HG03097 (cell line): Measurements from ENCODE around the gene LHFPL4.
"Not testable (repeated sequence)": the region's sequence is repeated elsewhere in the genome, so short reads cannot be mapped to it uniquely, and the experiment has no call there.

ENCODE experiments used
- ATAC-seq: cut with Tn5 transposase; IDR thresholded peaks from one replicate; pipeline ENCODE4 v1.9.1; 2021; ENCODE audit not compliant: unreplicated experiment, low FRiP score

Gene LHFPL4

DNA sequence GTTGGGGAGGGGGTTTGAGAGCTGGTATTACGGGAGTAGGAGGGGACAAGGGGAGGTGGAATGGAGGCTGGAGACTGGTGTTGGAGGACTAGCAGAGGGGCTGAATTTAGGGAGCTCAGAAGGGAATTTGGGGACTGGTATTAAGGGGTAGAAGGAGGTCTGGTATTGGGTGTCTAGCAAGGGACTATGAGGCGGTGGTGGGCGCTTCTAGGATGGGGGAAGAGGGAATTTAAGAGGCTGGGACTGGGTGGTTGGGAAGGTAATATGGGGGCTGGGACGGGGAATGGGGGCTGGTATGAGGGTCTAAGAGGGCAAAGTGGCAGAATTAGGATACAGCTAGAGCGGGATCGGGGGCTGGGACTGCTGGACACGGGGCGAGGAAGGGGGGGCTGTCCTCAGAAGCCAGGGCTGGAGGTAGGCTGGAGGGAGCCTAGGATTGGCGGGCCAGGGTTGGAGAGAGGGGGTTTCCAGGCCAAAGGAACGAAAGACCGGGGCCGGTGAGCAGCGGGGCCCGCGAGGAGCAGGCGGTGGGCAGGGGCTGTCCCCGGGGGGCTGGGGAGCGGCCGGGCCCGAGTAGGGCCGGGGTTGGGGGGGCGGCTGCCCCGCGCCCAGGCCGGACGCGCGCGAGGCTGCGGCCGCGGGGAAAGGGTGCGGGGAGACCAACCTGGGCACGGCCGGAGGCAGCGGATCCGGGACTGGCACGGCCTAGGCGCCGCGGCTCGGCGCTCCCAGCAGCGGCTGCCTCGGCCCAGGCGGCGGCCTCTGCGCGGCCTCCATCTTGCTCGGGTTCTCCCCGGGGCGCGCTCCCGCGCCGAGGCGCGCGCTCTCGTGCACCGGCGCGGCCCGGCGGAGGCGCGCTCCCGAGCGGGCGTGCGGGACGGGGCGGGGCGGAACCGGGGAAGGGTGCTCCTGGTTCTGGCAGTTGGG, at the start of gene LHFPL4:
LHFPL4 (minus strand) TSS at position 802 of the 927 bp plus-strand sequence. CDS start 1,143 bp downstream, outside the sequence.
- ATAC-seq = no peak

DNA sequence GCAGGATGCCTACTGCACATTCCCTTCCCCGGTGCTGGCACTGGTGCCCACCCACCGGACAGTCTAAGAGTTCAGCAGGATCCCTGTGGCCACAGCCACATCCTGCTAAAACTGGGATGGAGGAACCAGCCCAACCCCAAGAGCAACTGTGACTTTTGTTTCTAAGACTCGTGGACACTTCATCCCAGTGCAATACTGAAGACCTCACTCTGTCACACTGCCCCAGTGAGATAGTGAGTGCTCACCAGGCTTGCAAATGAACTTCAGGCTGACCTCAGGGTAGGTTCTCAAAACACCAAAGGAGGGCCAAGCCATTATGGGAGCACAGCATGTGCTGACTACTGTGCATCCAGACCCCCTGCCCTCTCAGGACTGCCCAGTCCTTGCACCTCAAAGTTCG, 49.0 kb upstream of the LHFPL4 start:
- no peak for ATAC-seq

DNA sequence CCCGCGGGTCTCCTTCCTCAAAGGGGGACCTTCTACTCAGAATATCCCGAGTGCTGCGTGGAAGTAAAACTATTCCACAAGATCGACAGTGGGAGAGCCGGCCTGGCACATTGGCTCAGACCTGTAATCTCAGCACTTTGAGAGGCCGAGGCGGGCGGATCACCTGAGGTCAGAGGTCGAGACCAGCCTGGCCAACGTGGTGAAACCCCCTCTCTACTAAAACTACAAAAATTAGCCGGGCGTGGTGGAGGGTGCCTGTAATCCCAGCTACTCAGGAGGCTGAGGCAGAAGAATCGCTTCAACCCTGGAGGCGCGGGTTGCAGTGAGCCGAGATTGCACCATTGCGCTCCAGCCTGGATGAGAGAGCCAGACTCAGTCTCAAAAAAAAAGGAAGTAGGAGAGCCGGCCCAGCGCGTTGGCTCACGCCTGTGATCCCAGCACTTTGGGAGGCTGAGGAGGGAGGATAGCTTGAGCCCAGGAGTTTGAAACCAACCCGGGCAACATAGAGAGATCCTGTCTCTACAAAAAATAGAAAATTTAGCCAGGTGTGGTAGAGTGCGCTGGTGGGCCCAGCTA, 47.5 kb upstream of the LHFPL4 start:
- ATAC-seq = not testable (repeated sequence)

DNA sequence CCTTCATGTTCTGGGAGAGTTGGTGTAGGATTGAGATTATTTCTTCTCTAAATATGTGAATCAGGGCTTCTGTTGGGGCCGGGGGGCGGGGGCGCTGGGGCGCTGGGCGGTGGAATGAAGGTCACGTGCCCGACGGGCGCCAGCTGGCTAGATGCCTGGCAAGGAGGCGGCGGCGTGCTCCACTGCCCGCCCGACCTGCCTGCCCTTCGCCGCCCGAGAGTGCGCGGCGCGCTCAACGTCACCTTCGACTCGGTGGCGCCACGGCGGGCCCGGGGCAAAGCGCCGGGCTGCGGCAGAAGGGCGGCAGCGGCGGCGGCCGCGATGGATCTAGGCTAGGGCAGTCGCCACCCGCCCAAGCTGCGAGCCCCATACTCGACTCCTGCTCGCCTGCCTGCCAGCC, 47.0 kb upstream of the LHFPL4 start:
- ATAC-seq = no peak

DNA sequence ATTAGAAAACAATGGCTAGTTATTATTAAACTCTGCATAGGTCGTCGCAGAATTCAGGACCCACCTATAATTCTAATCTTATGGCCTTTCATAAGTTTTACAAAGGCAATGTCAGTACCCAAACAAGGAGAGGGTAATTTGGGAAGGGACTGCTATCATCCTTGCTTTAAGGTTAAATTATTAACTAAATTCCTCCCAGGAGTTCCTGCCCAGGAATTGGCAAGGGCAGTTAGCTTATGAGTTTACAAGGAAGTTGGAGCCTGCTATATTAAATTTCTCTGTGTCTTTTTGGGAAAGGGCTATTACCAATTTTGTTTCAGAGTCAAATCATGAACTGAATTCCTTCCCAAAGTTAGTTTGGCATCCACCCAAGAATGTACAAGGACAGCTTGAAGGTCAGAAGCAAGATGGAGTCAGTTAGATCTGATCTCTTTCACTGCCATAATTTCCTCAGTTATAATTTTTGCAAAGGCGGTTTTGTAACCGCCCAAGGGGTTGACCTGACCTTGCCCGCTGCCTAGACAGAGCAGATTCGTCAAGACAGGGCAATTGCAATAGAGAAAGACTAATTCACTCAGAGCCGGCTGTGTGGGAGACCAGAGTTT, 45.3 kb upstream of the LHFPL4 start:
- ATAC-seq = no peak

DNA sequence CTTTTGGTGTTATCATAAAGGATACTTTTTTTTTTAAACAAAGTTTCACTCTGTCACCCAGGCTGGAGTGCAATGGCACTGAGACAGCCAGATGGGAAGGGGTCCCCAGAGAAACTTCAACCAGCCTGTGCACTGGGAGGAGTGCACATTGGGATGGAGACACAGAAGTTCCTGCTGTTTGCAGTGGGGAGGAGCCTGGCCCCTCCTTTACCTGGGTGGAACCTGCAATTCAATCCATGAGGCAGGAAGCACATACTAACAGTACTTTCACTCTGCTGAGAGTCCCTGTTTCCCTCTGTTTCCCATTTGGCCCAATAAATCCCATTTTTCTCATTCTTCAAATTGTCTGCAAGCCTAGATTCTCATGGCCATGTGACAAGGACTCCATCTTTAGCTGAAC, 42.3 kb upstream of the LHFPL4 start:
- no peak for ATAC-seq

DNA sequence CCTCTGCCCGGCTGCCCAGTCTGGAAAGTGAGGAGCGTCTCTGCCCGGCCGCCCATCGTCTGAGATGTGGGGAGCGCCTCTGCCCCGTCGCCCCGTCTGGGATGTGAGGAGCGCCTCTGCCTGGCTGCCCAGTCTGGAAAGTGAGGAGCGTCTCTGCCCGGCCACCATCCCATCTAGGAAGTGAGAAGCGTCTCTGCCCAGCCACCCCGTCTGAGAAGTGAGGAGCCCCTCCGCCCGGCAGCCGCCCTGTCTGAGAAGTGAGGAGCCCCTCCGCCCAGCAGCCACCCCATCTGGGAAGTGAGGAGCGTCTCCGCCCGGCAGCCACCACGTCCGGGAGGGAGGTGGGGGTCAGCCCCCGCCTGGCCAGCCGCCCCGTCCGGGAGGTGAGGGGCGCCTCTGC, 38.2 kb upstream of the LHFPL4 start:
- not testable (repeated sequence) for ATAC-seq

DNA sequence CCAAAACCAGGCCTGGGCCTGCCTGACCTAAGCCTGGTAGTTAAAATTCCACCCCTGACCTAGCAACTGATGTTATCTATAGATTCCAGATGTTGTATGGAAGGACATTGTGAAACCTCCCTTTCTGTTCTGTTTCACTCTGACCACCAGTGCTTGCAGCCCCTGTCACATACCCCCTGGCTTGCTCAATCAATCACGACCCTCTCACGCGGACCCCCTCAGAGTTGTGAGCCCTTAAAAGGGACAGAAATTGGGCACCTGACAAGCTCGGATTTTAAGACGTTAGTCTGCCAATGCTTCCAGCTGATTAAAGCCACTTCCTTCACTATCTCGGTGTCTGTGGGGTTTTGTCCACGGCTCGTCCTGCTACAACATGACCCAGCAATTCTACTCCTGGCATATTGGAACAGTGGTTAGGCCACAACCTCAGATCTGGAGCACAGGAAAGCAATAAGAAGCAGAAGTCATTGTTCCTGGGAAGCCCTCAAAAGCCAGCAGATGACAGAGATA, 36.7 kb upstream of the LHFPL4 start:
- no peak for ATAC-seq

DNA sequence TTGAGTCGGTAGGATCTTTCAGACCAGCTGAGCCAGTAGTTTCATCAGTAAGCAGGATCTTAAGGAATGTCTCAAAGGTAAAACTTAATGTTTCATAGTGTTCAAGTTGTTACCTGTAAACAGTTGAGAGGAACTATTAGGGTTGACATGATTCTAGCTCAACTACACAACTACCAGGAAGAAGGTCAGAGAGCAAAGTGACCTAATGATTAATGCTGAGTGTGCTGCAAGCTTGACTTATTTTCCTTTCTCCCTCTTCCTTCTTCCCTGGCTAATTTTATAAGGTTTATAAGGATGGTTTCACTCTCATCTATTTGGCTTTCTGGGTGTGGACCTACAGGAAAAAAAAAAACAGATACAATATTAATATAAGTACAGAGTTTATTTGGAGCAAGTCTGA, 30.2 kb upstream of the LHFPL4 start:
- no peak for ATAC-seq

DNA sequence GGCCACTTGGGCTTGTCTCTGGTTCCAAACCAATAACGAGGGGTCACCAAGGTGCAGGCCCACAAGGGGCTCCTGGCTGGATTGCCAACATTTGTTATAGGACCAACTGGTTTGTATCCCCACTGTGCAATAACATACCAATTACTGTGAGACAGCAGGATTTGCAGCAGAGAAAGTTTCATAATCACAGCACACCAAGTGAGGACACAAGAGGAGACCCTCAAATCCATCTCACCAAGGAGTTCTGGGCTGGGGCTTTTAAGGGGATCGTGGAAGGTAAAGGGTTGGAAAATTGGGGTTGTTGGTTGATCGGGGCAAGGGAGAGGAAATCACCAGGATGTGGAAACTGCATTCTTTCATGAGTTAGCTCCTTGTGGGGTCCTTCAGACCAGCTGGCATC, 29.7 kb upstream of the LHFPL4 start:
- no peak for ATAC-seq

DNA sequence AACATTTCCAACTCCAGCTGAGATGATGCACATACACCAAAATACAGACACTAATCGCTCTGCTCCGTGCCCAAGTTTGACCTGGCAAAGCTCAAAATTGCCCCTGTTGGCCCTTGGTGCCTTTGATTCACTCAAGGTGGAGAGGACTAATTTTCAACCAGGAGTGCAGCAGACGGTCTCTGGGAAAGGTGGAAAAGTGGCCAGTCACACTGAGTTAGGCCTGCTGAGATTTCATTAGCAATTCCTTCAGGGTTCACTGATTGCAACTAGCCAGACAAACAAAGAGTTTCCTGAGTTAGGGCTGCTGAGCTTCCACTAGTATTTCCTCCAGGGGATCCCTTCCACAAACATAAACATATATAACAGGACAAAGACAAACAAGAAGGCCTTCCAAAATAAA, 28.7 kb upstream of the LHFPL4 start:
- no peak for ATAC-seq

DNA sequence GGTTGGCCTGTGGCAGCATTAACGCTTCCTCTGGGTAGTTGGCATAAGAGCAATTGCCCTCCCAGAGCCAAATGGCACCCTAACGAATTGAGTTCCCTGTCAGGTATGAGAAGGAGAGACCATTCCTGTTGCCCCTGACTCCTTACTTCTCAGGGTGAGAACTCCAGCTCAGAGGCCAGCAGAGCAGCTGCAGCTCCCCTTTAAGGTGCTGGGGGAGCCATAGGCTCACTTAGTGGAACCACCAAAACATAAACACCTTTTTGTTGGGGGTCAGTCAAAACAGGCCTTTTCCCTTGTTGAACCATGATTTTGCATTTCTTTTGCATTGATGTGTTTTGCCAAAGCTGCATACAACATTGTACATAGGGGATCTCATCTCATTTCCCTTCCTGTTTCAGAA, 28.1 kb upstream of the LHFPL4 start:
- ATAC-seq = no peak

DNA sequence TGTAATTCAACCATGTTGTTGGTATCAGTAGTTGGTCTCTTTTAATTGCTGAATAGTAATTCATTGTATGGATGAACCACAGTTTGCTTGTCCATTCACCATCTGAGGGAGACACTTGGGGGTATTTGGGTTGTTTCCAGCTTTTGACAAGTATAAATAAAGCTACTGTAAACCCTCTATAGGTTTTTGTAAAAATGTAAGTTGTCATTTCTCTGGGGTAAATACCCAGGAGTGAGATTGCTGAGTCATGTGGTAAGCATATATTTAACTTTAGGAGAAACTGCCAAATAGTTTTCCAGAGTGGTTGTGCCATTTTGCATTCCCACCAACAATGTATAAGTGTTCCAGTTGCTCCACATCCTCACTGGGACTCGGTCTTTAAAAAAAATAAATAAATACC, 15.4 kb upstream of the LHFPL4 start:
- no peak for ATAC-seq

DNA sequence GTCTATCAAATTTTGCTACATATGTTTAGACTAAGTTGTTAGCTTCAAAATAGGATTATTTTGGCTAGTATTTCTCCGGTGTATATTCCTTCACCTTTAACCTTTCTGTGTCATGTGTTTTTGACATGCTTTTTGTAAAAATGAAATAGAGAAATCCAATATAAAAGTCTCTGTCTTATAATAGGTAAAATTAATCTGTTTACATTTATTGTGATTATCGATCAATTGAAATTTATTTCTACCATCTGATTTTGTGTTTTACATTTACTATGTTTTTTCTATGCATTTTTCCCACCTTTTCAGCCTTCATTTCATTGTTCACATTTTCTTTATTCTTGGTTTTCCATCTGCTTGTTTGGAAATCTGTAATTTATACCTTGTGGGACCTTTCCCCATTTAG, 11.7 kb upstream of the LHFPL4 start:
- ATAC-seq = no peak

DNA sequence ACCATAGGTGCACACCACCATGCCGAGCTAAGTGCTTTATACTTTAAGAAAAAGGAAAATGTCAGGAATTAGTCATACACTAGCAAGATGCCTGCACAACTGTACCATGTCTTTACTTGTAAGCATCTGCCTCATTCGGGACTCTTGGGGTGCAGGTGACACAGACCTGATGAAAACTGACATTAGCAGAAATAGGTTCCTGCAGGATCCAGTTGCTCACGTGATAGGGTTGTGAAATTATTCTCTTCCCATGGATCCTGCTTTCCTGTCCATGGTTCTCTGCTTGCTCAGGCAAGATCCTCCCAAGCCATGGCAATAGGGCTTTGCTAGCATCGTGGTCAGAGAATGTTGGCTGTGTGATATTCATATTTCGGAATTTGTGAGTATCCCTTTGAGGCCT, 10.2 kb upstream of the LHFPL4 start:
- ATAC-seq = no peak

DNA sequence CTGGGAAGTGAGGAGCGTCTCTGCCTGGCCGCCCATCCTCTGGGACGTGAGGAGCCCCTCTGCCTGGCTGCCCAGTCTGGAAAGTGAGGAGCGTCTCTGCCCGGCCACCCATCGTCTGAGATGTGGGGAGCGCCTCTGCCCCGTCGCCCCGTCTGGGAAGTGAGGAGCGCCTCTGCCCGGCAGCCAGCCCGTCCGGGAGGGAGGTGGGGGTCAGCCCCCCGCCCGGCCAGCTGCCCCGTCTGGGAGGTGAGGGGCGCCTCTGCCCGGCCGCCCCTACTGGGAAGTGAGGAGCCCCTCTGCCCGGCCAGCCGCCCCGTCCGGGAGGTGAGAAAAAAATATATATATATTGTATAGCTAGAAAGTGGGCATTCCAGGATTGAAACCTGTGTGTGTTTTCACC, 6.4 kb upstream of the LHFPL4 start:
- ATAC-seq = not testable (repeated sequence)

DNA sequence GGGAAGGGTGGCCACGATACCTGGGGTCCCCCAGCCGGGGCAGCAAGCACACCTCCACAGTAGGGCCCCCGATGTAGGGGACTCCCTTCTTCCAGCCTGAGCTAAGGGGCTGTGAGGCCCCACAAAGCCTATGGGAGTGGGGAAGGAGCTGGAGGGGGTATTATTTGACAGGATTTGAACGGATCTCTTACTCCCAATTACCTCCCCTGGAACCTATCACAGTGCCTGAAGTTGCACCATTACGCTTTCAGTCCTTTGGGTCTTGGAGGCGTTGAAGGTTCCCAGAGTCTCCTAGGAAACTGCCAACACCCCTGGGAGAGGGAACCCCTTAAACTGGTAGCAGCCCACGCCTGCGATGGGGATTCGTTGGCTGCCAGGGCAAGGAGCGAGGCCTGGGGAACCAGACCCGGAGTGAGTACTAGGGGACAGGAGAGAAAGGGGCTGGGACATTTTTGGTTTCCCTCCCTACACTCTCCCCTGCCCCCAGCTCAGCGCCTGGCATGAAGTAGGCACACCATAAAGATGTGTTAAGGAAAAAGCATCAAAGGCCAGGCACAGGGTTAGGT, 409 bp upstream of the LHFPL4 start:
- ATAC-seq = no peak

DNA sequence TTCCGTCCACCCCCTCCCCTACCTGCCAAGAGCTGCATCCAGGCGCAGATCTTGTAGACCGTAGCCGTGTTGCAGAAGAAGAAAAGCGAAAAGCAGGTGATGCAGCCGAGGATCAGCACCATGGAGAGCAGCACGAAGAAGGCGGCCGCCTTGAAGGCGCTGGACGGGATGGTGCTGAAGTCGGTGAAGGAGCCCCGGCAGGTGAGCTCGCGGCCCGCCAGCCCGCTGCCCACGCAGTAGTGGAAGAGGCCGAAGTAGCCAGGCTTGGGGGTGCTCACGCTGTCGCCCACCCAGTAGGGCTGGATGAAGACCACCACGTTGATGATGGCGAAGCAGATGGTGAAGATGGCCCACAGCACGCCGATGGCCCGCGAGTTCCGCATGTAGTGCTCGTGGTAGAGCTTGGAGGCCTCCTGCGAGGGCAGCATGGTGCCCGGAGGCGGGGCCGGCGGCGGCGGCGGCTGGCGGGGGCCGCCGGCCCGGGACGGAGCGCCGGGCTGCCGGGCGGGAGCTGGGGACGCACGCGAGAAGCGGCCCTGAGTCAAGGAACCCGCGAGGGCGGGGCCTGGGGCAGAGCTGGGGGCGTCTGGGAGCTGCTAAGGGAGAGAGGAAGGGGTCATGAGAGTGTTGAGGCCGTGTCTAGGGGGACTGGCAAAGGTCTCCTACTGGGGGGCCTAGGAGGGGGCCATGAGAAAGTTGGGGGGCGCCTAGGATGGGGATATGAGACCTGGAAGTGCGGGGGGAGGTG, 1.2 kb downstream of the LHFPL4 start:
- no peak for ATAC-seq

DNA sequence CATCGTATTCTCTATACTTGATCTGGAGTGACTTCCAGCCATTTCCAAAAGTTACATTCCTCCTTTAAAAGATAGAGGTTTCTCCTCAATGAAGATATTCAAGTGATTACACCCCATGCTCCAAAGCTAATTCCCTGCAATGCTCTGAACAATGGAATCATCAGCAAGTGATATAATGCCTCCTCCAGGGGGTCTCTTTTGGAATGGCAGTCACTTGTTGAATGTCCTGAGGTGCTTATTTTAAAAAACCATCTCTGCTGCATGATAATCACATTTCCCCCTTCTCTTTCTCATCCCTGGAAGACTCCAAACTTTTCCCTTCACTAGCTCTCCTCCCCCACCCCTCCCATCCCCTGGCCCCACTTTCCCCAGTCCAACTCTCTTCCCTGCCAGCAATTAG, 2.6 kb downstream of the LHFPL4 start:
- no peak for ATAC-seq

DNA sequence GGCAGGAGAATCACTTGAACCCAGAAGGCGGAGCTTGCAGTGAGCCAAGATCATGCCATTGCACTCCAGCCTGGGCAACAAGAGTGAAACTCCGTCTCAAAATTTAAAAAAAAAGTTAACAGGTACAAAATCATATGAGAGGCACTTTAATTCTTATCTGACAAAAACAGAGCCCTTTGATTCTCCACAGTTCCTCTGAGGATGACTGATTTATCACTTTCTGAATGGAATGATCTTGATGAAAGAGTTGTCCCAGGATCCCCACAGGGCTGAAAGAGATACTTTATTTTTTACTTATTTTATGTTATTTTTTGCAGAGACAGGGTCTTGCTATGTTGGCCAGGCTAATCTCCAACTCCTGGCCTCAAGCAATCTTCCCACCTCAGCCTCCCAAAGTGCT, 4.0 kb downstream of the LHFPL4 start:
- ATAC-seq = no peak

DNA sequence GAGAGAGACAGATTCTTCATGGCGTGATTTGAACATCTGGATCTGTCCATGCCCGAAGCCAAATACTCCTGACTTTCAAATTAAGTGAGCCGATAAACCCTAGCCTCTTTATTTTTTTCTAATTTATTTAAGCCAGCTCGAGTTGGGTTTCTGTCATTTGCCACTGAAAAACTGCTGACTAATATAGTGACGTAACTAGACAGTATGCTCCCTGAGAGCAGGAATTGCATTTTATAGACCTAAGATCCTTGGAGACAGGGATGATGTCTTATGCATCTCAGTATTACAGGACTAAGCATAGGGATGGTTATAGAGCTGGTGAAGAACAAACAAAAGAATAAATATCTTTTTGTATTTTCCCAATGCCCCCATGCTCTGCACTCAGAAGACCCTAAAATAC, 4.6 kb downstream of the LHFPL4 start:
- ATAC-seq = no peak
